Fibroblast of upper back skin (primary cell): Measurements from ENCODE around the gene STXBP1.

Source experiments
- DNase-seq: peaks from one replicate; pipeline ENCODE4 v3.0.0-alpha.2; 2013

STXBP1 gene

DNA sequence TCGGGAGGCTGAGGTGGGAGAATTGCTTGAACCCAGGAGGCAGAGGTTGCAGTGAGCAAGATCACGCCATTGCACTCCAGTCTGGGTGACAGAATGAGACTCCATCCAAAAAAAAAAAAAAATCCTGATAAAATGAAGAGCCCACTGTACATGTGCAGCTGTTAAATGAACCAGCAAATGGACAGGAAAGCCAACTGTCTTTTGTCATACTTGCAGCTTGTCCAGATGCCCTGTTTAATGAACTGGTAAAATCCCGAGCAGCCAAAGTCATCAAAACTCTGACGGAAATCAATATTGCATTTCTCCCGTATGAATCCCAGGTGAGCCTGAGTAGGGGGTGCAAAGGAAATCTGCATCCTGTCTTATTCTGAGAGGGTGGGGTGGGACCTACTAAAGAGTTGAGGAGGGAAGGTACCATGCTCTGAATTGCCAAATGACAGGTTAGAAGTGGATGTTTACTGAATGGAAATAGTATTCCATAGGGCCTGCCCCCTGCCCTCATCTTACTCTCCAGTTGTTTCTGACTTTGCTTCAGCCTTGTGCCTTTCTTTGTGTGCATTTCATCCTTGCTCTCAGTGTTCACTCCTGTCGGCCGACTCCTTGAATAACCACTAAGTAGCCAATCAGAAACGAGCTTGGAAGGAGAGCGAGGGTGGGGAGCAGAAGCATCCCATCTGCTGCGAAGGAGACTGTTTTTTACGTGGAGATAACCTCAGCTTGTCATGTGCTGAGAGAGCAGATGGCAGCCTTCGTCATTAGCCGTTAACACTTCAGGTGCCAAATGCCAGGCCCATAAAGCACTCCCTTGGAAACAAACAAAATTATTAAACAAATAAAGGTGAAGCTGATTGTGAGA lies 49.0 kb downstream of the STXBP1 start:
- no peak for DNase-seq

DNA sequence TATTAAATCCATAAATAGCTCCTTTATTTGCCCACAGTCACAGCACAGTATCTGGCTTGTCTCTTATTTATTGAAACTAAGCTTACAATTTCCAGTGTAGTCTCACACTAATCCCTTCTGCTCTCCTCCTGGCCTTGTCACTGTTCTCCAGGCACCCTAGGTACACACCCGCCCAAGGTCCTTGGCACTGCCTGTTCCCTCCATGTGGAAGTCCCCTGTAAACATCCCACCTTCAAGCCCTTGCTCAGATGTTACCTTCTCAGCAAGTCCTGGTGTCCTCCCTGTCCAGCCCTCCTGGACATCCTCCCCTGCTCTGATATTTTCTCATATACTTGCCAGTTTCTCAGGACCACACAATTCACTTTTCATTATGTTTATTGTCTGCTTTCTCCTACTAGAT lies 50.5 kb downstream of the STXBP1 start:
- DNase-seq: no peak

DNA sequence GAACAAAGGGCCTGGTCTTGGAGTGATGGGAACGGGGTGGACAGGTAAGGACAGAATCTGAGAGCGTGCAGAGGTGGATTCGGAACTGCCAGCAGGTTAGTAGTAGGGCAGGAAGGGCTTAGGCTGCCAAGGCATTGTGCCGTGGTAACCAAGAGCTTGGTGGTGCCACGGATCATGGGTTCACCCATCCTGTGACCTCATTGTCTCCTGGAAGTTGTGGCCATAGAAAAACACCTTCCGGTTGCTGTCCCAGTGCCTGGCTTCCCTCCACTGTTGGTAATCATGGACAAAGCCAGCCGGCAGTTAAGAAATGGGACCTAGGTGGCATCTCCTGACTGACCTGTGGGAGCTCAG lies 52.2 kb downstream of the STXBP1 start:
- no peak for DNase-seq

DNA sequence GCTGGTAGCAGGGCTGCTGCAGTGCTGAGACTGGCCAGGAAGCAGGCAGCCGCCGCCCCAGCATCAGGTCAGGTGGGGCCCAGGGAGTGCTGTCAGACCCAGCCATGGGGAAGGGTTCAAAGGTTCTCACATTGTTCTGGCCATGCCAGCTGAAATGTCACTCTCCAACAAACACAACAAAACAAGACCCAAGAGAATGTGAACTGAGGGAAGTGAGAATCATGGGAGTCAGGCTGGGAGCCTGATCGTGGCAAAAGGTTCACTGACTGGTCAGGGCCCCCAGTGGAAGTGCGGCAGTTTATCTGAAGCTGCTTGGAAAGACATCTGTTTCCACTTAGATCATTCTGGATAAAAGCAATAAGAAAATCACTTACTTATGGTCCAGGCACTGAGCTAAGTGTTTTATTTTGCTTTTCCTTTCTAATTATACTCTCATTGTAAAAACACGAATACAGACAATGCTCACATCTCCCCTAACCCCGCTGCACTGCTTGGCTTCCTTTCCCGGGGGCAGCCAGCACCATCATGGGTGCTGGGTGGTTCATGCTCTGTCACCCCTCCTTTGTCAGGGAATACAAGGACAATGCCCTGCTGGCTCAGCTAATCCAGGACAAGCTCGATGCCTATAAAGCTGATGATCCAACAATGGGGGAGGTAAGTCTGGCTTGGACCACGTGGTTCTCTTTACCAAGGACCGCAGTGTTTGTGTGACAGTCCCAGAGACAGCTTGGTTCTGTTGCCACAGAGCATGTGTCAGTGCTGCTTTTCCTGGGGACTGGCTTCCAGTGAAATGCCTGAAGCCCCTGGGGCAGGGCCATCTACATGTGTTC lies 52.8 kb downstream of the STXBP1 start:
- peak; percentile 41 for DNase-seq

DNA sequence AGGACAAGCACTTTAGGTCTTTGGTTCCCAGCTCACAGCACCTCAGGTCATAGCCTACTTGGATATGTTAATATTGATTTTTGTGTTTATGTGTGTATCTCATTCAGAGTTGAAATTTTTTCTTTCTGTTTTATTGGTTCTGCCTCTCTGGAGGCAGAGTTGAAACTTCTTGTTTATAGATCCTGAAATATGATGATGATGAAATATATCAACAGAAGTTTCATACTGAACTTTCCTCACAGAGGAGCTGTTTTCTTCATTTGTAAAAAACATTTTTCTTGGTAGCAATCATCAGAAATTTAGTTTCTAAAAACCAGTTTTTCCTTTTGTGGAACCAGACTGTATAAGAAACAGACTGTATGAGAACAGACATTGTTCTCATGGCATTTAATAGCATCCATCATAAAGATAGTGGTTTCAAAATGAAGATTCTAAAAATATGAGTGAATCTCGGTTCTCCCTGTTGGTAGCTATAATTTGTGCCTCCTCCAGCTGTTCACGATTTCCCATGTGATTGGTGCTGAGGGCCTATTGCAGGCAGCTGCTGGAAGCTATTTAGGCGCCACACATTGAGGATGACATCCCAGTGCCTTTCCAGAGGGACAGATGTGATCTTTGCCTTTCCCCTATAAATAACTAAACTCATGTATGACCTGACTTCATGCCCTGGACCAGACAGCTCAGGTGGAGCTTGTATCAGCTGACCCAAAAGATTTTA lies 55.2 kb downstream of the STXBP1 start:
- no peak for DNase-seq

DNA sequence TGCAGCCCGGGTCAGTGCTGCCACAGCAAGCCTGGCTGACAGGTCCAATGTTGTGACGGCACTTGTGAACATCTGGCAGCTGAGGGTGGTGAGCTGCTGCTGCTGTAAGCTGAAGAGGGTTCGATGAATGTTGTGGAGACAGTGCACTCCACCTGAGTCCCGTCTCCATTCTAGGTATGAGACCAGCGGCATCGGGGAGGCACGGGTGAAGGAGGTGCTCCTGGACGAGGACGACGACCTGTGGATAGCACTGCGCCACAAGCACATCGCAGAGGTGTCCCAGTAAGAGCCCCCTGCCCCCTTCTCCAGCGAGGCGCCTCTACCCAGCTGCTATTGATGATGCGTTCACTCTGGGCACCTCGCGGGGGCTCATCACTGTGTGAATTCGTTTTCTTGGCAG lies 55.8 kb downstream of the STXBP1 start:
- DNase-seq: no peak

DNA sequence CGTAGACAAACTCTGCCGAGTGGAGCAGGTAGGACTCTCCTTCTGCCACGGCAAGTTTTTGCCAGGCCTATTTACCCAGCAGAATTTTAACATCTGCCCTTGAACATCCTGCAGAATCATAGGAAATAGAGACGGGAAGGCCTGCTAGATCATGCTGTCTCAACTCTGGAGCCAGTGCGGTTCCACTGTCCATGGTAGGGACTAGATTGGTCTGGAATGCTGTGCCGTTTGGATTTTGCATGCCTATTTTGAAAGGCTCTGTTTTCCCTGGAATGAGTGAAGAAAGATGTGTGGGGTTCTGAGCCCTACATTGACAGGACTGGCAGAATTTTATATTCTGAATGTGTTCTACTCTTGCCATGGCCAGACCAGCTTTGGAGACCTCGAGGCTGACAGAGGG lies 61.2 kb downstream of the STXBP1 start:
- DNase-seq: no peak

DNA sequence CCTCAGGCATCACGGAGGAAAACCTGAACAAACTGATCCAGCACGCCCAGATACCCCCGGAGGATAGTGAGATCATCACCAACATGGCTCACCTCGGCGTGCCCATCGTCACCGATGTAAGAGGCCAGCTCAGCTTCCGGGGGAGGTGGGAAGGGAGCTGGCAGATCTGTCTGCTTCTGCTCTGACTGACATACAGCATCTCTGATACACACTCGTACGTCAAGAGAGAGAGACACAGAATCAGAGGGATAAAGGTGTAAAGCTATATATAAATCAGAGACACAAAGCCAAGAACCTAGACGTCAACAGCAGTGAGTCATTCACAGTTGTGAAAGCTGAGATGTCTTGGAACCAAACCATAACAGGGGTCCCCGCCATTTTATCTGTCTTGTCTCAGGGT lies 64.6 kb downstream of the STXBP1 start:
- no peak for DNase-seq

DNA sequence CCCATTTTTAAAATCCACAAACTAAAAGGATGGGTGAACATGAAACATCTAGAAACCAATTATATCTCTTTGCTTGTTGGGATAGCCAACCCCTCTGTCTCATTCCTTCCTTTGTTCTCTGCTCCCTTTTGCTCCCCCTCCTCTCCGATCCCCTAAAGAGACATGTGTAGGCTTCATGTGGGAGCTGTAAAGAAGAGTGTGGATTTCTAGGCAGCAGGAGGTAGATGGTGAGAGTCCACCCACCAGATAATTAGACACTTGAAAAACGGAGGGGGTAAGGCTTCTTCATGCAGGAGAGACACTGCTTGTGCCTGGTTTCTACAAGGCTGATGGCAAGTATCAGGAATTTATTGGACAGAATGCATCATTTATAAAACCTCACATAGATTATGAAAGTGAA lies 67.4 kb downstream of the STXBP1 start:
- no peak for DNase-seq

DNA sequence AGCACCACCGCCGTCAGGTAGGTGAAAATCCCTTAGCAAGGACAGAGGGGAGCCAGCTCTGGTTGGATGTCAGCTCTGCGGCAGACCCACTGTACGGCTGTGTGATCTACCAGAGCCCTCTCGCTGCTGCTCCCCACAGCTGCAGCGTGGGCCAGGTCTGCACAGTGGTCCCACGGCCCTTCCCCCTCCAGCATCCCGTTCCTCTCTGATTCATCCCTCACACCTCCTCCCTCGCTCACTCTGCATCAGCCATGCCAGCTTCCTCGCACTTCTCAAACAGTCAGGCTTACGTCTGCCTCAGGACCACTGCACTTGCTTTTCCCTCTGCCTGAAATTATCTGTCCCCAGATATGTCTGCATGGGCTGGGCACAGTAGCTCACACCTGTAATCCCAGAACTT lies 68.1 kb downstream of the STXBP1 start:
- DNase-seq: no peak

DNA sequence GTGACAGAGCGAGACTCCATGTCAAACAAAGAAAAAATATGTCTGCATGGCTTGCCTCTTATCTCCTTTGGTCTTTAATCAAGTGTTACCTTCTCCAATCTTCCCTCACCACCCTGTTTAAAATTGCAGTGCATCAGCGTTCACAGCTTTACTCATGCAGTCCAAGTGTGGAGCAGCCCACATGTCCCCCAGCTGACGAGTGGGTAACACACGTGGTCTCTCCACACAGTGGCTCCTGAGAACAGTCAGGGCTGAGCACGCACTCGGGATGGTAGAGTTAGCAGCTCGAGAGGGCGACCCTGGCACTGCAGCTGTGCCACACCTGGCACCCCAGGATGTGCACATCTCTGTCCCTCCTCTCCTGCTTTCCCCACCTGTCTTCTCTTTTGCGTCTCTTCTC lies 68.8 kb downstream of the STXBP1 start:
- no peak for DNase-seq

DNA sequence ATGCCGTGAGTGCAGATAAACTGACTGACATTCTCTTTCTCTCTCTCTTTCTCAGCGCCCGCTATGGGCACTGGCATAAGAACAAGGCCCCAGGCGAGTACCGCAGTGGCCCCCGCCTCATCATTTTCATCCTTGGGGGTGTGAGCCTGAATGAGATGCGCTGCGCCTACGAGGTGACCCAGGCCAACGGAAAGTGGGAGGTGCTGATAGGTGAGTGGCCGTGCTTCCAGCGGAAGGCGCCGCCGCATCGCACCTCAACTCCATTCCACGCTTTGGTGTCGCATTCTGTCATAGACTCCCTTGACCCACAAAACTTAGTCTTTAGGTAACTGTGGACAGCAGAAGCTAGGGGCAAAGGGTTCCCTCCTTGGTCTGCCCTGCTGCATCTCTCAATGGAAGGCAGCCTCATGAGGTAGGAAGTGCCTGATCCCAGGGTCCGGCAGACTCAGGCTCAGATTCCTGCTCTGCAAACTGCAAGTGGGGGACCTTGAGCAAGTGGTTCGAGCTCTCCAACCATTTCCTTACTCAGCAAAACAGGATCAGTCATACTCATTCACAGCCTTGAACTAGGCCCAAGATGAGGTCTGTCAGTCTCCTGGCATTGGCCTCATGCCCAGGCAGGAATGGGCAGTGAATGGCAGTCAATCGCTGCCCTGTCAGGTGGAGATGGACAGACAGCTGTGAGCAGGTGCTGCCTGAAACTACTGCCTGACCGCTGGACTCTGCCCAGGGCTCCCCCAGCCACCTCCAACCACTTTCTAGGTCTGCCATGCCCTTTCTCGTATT lies 70.5 kb downstream of the STXBP1 start:
- DNase-seq: no peak

DNA sequence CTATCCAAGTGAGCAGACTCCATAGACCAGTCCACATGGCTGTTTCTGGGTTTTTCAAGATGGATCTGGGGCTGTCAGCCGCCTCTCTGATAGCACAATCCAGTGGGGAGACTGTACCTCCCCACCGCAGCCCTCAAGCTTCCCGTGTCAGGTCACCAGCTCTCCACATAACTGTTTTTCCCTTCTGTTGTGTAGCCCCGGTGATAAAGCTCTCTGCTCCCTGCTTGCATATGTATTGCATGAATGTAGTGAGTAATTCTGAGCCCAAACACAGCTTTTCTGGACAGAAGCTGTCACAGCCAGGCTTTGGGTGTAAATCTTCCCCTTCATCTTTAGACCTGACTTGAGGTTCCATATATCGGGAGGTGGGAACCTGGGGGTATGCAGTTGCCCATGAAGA lies 71.6 kb downstream of the STXBP1 start:
- DNase-seq: peak; percentile 65

DNA sequence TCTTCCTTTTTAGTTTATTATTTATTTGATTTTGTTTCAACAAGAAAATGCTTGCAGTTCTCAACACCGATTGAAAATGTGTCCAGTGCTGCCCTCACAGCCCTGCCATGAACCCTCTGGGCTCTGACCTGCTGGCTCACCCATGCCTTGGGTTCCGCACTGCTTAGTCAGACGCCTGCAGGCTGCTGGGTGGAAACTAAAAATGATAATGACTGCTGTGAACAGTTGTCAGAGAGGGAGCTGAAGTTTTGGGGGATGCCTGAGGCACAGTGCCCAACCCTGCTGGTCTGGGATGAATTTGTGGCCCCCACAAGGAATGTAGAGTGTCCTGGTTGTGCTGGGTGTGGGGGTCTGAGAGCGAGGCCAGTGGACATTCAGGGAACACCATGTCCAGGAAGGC lies 72.5 kb downstream of the STXBP1 start:
- peak; percentile 56 for DNase-seq

DNA sequence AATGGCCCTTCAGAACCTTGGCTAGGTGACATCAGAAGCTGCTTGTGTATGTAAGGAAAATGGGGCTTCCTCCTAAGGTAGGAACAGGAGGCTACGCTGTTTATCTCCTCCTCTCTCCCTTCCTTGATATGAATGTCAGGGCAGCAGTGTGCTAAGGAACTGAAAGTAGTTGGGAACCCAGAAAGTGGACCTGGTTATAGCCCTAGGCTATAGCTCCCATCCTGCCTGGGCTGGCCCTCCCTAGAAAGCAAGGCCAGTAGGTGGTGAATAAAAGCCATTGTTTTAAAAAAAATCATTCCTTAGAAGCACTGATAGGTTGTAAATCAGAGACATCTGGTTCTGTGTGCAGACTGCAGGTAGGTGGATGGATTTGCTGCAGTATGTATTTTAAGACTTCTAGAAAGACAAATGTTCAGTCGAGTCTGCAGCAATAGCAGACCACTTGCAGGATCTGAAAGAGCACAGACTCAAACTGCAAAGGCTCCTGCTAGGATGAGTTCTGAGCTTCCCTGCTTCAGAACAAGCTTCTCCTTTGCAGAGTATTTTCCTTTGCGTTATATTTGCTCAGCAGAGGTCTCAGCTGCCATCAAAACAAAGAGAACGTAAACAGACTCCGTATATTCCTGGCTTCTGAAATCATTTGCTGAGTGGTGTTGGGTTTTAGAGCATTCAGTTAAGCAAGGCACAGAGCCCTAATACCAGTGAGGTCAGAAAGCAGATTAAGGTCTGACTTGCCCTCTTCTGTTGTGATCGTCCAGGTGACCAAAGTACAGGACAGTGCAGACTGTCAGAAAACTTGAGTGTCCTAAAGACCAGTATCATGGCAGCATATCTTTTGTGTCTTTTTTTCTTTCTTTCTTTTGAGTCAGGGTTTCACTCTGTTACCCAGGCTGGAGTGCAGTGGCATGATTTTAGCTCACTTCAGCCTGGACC lies 74.7 kb downstream of the STXBP1 start:
- no peak for DNase-seq

DNA sequence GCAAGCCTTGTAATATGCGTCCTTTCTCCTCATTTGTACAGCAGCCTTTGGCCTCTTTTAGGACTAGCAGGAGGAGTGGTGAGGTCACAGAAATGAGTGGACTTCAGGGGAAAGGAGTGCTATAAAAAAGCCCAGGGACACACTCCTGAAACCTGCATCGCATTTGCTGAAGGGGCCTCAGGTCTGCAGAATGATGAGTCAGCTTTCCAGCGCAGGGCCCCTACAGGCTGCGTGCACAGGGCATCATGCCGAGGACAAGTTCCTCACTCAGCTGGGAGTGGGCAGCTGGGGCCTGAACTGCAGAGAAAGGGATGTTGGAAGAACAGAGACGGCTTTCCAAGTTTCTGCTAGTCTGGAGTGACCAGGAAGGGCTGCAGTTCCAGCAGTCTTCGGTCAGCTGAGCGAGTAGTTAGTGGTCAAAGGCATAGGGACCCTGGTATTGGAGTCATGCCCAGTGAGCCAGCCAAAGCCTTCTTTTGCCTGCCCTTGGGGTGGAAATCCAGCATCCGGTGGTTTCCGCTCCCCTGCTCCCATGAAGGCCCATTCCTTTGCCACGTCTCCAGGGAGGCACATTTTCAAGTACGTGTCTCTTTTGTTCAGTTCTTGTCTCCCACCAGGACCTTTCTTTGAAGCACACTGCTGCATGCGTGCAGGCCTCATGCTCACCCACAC lies 77.4 kb downstream of the STXBP1 start:
- no peak for DNase-seq

DNA sequence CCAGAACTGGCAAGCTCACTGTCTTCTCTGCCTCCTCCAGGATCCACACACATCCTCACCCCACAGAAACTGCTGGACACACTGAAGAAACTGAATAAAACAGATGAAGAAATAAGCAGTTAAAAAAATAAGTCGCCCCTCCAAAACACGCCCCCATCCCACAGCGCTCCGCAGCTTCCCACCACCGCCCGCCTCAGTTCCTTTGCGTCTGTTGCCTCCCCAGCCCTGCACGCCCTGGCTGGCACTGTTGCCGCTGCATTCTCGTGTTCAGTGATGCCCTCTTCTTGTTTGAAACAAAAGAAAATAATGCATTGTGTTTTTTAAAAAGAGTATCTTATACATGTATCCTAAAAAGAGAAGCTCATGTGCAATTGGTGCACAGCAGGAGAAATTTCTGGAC lies 78.7 kb downstream of the STXBP1 start:
- no peak for DNase-seq

DNA sequence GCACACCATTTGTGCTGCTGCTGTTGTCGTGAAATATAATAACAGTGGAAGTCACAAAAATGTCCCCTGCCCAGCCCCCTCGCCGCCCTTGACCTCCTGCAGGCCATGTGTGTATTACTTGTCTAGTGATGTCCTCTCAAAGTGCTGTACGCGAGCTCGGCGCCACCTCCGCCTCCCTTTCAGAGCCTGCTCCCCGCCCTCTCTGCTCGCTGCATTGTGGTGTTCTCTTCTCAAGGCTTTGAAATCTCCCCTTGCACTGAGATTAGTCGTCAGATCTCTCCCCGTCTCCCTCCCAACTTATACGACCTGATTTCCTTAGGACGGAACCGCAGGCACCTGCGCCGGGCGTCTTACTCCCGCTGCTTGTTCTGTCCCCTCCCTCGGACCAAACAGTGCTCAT lies 80.0 kb downstream of the STXBP1 start:
- no peak for DNase-seq

DNA sequence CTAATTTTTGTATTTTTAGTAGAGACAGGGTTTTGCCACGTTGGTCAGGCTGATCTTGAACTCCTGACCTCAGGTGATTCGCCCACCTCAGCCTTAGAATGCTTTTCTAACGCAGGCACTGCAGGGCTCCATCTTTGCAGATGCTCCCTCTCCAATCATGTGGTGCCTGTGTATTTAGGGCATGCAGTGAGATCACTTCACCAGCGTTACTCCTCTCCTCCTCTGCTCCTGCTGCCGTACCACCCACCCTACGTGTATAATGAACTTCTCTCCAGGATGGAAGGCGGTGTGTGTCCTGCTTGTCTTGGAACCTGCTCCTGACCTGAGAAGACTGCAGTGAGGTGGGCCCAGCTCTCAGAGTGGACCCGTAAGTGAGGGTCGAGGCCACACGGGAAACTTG lies 81.1 kb downstream of the STXBP1 start:
- DNase-seq: no peak

DNA sequence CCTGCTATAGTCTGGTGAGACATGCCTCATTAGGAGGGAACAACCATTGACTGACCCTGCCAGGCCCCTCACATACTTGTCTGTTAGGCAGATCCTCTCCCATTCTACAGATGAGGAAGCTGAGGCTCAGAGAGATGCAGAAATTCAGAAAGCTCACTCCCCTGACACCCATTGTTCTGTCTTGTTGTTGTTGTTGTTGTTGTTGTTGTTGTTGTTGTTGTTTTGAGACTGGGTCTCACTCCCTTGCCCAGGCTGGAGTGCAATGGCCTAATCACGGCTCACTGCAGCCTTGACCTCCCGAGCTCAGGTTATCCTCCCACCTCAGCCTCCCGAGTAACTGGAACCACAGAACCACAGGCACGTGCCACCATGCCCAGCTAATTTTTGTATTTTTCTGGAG lies 81.6 kb downstream of the STXBP1 start:
- DNase-seq: no peak
